Gastrocnemius medialis (tissue), 4 donors: ENCODE results near the gene UNC5A. TPM values are rescaled to one million over a fixed set of nuclear protein-coding genes. Genes with fewer than 3 reads are reported as not detected.

Source experiments
- ATAC-seq, 2 donors: fragments of 150-250 bp; one replicate each; pipeline ENCODE4 v1.9.1; 2016
- DNase-seq, 2 donors: peaks; one replicate each; pipeline ENCODE4 v3.0.0-alpha.2; 2019
- H3K27ac ChIP-seq, 4 donors: fragments of 200-600 bp; sonication (generic); 1 replicate in 1 of 4; 2 replicates in 3 of 4; pipeline ENCODE4 v1.5.1; 2016 to 2018; ENCODE audit warnings: mild to moderate bottlenecking in 2 of 4, moderate library complexity in 1 of 4
- H3K27me3 ChIP-seq, 3 donors: fragments of 200-600 bp; sonication (generic) in 2 of 3; 1 replicate in 1 of 3; 2 replicates in 2 of 3; pipeline versions ENCODE4 v1.5.1 to v1.6.0; 2016 to 2019; ENCODE audit warnings: mild to moderate bottlenecking in 1 of 3, moderate library complexity in 1 of 3
- H3K36me3 ChIP-seq, 2 donors: fragments of 200-600 bp; sonication (generic) in 1 of 2; one replicate each; pipeline ENCODE4 v1.5.1; 2017 to 2018
- H3K4me1 ChIP-seq, 2 donors: fragments of 200-600 bp; sonication (generic) in 1 of 2; one replicate each; pipeline ENCODE4 v1.5.1; 2016 to 2017; ENCODE audit warnings: mild to moderate bottlenecking in 2 of 2
- H3K4me3 ChIP-seq, 4 donors: fragments of 200-600 bp; sonication (generic) in 3 of 4; 1 replicate in 1 of 4; 2 replicates in 3 of 4; pipeline ENCODE4 v1.5.1; 2016 to 2019; ENCODE audit warnings: mild to moderate bottlenecking in 2 of 4
- H3K9me3 ChIP-seq, 3 donors: fragments of 200-600 bp; sonication (generic) in 2 of 3; 1 replicate in 1 of 3; 2 replicates in 2 of 3; pipeline ENCODE4 v1.5.1; 2016 to 2019
- CTCF ChIP-seq, 5 experiments: fragments of 450-650 bp in 3 of 5; fragments of 200-600 bp in 2 of 5; sonication (generic) in 2 of 5; IDR thresholded peaks in 4 of 5; conservative IDR thresholded peaks in 1 of 5; 1 replicate in 4 of 5; 2 replicates in 1 of 5; pipeline ENCODE4 v1.5.1; 2016 to 2019; ENCODE audit warnings: antibody characterized with exemption in 5 of 5, mild to moderate bottlenecking in 3 of 5, moderate library complexity in 3 of 5
- POLR2A ChIP-seq, 2 donors: fragments of 450-650 bp; IDR thresholded peaks; one replicate each; pipeline ENCODE4 v1.6.1; 2017; ENCODE audit warnings: antibody characterized with exemption in 2 of 2, mild to moderate bottlenecking in 2 of 2, moderate library complexity in 2 of 2
- in situ Hi-C, 4 donors: fragments of 200-750 bp; cut with MboI; loops; one replicate each; pipeline versions ENCODE4 v1.15.0 to v1.8.0; 2017; ENCODE audit warnings: low sequenced_read_pairs in 4 of 4
- intact Hi-C: fragments of 100-400 bp; cut with DNase I; formaldehyde crosslinking; loops from one replicate; pipeline ENCODE4 v1.15.1; 2023; ENCODE audit warnings: low total_unique reads
- total RNA-seq, 4 donors: library from RNA; depleted of rRNA; stranded (reverse); fragments of >200 nt; gene quantifications; one replicate each; pipeline versions ENCODE4 v1.1.0 to v1.2.3, GENCODE V29; 2016

Gene UNC5A
- total RNA-seq, 4 donors from 2014 or later: 0.10 to 0.55 TPM; not detected in 2

- Histone ChIP-seq H3K9me3 (no peaks in the 10 kb centered on the region), H3K4me3 (no peak overlapping the region), H3K27me3 (peaks cover 27 to 64% (median 36%) of the 10 kb centered on the region in 3 donors), H3K4me1 (no peaks in the 10 kb centered on the region), H3K36me3 (no peaks in the 10 kb centered on the region), H3K27ac (no peak overlapping the region)
- ATAC-seq (no peak), DNase-seq (no peak)
- in situ Hi-C loops: no loop called here
- intact Hi-C loops: no loop called here
- TF ChIP-seq CTCF (IDR thresholded peaks at IDR 0.05 in 4 of 5, conservative IDR thresholded peaks at IDR 0.05 in 1 of 5): no peak
- TF ChIP-seq POLR2A (IDR thresholded peaks at IDR 0.05): no peak
Observed at GRCh38 chr5:176789873-176790615, 20.3 kb upstream of the UNC5A start.

GRCh38 chr5:176790941-176791340 lies 19.4 kb upstream of the UNC5A start:
- Histone ChIP-seq H3K4me1 (no peaks in the 10 kb centered on the region), H3K4me3 (no peak overlapping the region), H3K27me3 (peaks cover 23 to 61% (median 40%) of the 10 kb centered on the region in 3 donors), H3K27ac (no peak overlapping the region), H3K36me3 (no peaks in the 10 kb centered on the region), H3K9me3 (no peaks in the 10 kb centered on the region)
- intact Hi-C loops (no loop called here), in situ Hi-C loops (no loop called here)
- ATAC-seq (no peak), DNase-seq (no peak)
- TF ChIP-seq POLR2A (IDR thresholded peaks at IDR 0.05): no peak
- no peak for TF ChIP-seq CTCF (IDR thresholded peaks at IDR 0.05 in 4 of 5, conservative IDR thresholded peaks at IDR 0.05 in 1 of 5)

GRCh38 chr5:176792655-176793342 lies 17.6 kb upstream of the UNC5A start:
- TF ChIP-seq CTCF (IDR thresholded peaks at IDR 0.05 in 4 of 5, conservative IDR thresholded peaks at IDR 0.05 in 1 of 5): no peak
- TF ChIP-seq POLR2A (IDR thresholded peaks at IDR 0.05): no peak
- Histone ChIP-seq H3K27me3 (peaks cover 37 to 69% (median 51%) of the 10 kb centered on the region in 3 donors), H3K4me1 (no peaks in the 10 kb centered on the region), H3K36me3 (no peaks in the 10 kb centered on the region), H3K27ac (no peak overlapping the region), H3K4me3 (no peak overlapping the region), H3K9me3 (no peaks in the 10 kb centered on the region)
- DNase-seq (no peak), ATAC-seq (no peak)
- in situ Hi-C loops: no loop called here
- intact Hi-C loops: no loop called here

- DNase-seq (no peak), ATAC-seq (no peak)
- Histone ChIP-seq H3K4me1 (no peaks in the 10 kb centered on the region), H3K27me3 (peaks cover 41 to 68% (median 53%) of the 10 kb centered on the region in 3 donors), H3K4me3 (no peak overlapping the region), H3K27ac (no peak overlapping the region), H3K9me3 (no peaks in the 10 kb centered on the region), H3K36me3 (no peaks in the 10 kb centered on the region)
- TF ChIP-seq POLR2A (IDR thresholded peaks at IDR 0.05): no peak
- TF ChIP-seq CTCF (IDR thresholded peaks at IDR 0.05 in 4 of 5, conservative IDR thresholded peaks at IDR 0.05 in 1 of 5): no peak
- in situ Hi-C loops (no loop called here), intact Hi-C loops (no loop called here)
Observed at GRCh38 chr5:176793343-176793699, 17.0 kb upstream of the UNC5A start.
